ENCODE measurements around the gene MYH13.

The MYH13 gene

DNA sequence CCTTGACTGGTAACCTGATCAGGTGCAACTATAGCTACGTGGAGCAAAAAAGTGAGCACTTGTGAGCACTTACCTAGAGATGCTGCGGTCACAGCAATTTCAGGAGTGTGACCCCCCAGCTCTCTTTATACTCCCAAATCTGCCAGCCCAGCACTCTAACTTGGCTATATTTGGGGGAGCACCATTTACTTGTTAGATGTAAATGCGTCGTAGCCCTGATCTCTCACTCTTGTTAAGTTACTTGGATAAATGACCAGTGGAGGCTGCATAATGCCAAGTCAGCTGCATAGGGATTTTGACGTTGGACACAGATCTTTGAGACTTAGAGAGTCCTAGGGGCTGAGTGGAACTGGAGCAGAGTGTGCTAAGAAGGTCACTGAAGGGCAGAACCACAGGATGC is at the start of gene MYH13:
MYH13 (minus strand) TSS at position 101 of the 400 bp plus-strand sequence. CDS start 8,476 bp downstream, outside the sequence.
- Histone ChIP-seq H3K4me1 (ENCODE audit: insufficient read depth, low read length) (no peaks in the 10 kb centered on the region), H3K9me3 (ENCODE audit: insufficient read depth, low read depth, low read length) (no peaks in the 10 kb centered on the region), H3K27ac (ENCODE audit: low read length) (no peak within 1 kb of the TSS), H3K4me3 (ENCODE audit: low read length) (no peak within 1 kb of the TSS), H3K9ac (ENCODE audit: low read depth, low read length) (no peak within 1 kb of the TSS), H3K36me3 (ENCODE audit: insufficient read depth, low read depth, low read length) (no peaks in the 10 kb centered on the region), H3K27me3 (ENCODE audit: insufficient read depth, low read length) (no peaks in the 10 kb centered on the region)

DNA sequence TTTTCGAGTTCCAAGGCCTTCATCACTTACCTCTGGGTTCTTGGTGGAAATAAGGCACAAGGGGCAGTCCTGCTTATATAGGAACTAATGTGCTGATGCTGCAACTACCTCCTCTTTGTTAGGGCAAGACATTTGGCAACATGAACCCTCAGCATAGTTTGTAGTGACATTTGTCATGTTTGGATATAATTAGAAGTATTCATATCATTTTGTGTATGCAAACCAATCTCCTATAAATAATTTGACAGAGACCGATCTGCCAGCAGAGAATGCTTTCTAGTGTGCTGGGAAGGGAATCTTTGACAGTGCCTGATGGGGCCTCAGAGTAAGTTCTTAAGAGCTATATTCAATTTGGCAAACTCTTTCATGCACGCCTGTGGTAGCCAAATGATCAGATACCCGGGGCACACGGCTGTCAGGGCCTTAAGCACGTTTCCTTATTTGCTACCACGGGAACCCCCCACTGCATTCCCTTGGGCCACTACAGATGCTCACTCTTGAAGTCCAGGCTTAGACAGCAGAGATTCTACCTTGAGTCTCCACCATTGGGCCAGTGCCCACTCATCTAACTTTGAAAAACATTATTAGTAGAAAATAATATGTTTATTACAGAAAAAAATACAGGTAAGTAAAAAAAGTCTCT is 49.2 kb upstream of the MYH13 start, which contains the start of gene MYH8:
MYH8 (minus strand) TSS at position 51 of the 643 bp plus-strand sequence. CDS start 1,723 bp downstream, outside the sequence.
- no peak within 1 kb of the TSS for H3K4me3 ChIP-seq (ENCODE audit: low read length)
- H3K27ac ChIP-seq (ENCODE audit: low read length), result no peak within 1 kb of the TSS
- no peaks in the 10 kb centered on the region for H3K9me3 ChIP-seq (ENCODE audit: insufficient read depth, low read depth, low read length)
- H3K9ac ChIP-seq (ENCODE audit: low read depth, low read length), result no peak within 1 kb of the TSS
- H3K4me1 ChIP-seq (ENCODE audit: insufficient read depth, low read length), result peaks cover 18% of the 10 kb centered on the region
- no peaks in the 10 kb centered on the region for H3K27me3 ChIP-seq (ENCODE audit: insufficient read depth, low read length)
- no peaks in the 10 kb centered on the region for H3K36me3 ChIP-seq (ENCODE audit: insufficient read depth, low read depth, low read length)

DNA sequence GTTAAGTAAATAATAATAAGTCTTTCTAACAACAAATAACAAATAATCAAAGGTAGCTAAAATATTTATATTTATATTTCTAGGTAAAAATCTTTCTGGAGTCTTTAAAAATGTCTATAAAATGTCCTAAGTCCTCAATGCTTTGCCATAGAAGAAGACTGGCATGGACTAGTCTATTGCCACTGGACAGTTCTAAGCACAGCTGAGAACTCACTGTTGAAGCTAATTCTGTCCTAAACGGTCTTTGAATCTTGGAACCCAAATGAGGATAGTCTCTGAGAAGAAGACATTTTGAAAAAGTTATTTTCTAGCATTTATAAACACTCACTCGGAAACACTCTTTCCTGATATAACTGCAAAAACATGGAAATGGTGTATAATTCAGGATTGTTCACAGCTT is 48.4 kb upstream of the MYH13 start:
- H3K9ac ChIP-seq (ENCODE audit: low read depth, low read length), result no peak overlapping the region
- H3K9me3 ChIP-seq (ENCODE audit: insufficient read depth, low read depth, low read length), result no peaks in the 10 kb centered on the region
- no peak overlapping the region for H3K27ac ChIP-seq (ENCODE audit: low read length)
- H3K4me1 ChIP-seq (ENCODE audit: insufficient read depth, low read length), result peaks cover 18% of the 10 kb centered on the region
- H3K4me3 ChIP-seq (ENCODE audit: low read length), result no peak overlapping the region
- H3K36me3 ChIP-seq (ENCODE audit: insufficient read depth, low read depth, low read length), result no peaks in the 10 kb centered on the region
- no peaks in the 10 kb centered on the region for H3K27me3 ChIP-seq (ENCODE audit: insufficient read depth, low read length)

DNA sequence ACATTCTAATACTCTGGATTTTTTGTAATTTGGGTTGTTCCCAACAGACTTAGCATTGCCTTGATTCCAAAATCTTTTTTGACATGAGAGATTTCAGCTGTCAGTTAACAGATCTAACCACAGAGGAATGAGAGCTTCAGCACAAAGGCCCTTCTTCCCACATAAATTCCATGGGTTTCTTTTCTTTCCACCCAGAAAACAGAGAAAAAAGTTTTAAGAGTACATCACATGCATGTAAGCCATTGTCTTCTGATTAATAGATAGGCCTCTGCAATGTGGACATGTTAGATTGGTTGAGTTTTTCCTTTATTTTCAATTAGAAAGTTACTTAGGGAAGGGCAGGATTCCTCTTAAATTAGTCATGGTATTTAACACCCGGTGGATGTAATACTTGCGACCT is 48.0 kb upstream of the MYH13 start:
- no peak overlapping the region for H3K9ac ChIP-seq (ENCODE audit: low read depth, low read length)
- H3K4me3 ChIP-seq (ENCODE audit: low read length), result no peak overlapping the region
- no peaks in the 10 kb centered on the region for H3K27me3 ChIP-seq (ENCODE audit: insufficient read depth, low read length)
- H3K36me3 ChIP-seq (ENCODE audit: insufficient read depth, low read depth, low read length), result no peaks in the 10 kb centered on the region
- H3K27ac ChIP-seq (ENCODE audit: low read length), result no peak overlapping the region
- peaks cover 18% of the 10 kb centered on the region for H3K4me1 ChIP-seq (ENCODE audit: insufficient read depth, low read length)
- no peaks in the 10 kb centered on the region for H3K9me3 ChIP-seq (ENCODE audit: insufficient read depth, low read depth, low read length)

DNA sequence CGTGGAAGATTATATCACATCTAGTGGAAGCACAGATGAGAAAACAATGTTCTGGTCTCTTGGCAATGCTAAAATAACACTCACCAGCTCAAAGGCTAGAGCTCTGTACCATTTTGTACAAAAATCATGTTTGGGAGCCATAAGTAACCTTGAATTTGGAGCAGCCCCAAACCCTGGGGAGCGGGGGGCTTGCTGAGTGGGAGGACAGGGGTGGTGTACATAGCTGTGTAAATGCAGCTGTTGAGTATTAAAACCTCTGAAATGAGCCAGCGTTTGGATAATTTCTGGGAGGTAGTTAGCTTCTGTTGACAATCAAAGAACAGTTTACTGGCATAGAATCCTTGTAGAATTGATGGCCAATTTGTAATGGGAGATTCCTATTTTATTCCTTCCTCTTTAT is 44.6 kb upstream of the MYH13 start:
- no peak overlapping the region for H3K27ac ChIP-seq (ENCODE audit: low read length)
- H3K9ac ChIP-seq (ENCODE audit: low read depth, low read length), result no peak overlapping the region
- no peak overlapping the region for H3K4me3 ChIP-seq (ENCODE audit: low read length)
- H3K27me3 ChIP-seq (ENCODE audit: insufficient read depth, low read length), result no peaks in the 10 kb centered on the region
- H3K4me1 ChIP-seq (ENCODE audit: insufficient read depth, low read length), result peaks cover 18% of the 10 kb centered on the region
- no peaks in the 10 kb centered on the region for H3K36me3 ChIP-seq (ENCODE audit: insufficient read depth, low read depth, low read length)
- H3K9me3 ChIP-seq (ENCODE audit: insufficient read depth, low read depth, low read length), result no peaks in the 10 kb centered on the region

DNA sequence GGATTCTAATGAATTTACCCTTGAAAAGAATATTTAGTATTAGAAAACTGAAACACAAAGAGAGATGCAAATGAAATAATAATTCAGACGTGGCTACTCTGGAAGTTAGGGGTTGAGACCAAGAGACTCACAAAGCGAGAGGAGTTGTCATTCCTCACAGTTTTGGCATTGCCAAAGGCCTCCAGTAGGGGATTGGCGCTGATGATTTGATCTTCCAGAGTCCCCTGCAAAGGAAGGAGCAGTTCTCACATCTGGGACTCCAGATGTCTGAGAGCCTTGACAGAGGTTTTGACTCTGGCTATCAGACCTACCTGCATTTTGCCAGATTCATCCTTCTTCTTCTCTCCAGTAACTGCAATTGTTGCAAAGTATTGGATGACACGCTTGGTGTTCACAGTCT is 42.4 kb upstream of the MYH13 start:
- Histone ChIP-seq H3K36me3 (ENCODE audit: insufficient read depth, low read depth, low read length) (no peaks in the 10 kb centered on the region), H3K4me1 (ENCODE audit: insufficient read depth, low read length) (peaks cover 13% of the 10 kb centered on the region), H3K27me3 (ENCODE audit: insufficient read depth, low read length) (no peaks in the 10 kb centered on the region), H3K4me3 (ENCODE audit: low read length) (no peak overlapping the region), H3K9me3 (ENCODE audit: insufficient read depth, low read depth, low read length) (no peaks in the 10 kb centered on the region), H3K9ac (ENCODE audit: low read depth, low read length) (no peak overlapping the region), H3K27ac (ENCODE audit: low read length) (no peak overlapping the region)

DNA sequence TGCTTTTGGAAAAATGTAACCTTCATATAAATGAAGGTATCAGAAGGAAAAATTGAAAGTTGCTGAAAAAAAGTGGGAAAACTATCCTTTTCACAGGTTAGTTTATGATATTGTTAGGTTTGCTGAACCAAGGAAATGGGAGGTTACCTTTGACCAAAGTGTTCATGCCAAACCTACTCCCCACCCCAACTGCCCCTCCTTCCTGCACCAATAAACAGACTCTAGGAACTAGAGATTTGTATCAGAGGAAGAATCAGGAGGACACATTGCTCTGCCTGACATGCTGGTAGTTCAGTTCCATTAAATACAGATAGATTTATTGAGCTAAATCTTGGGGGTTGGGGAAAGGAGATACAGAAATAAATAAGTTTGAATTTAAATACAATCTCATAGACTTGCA is 30.8 kb upstream of the MYH13 start:
- H3K4me1 ChIP-seq (ENCODE audit: insufficient read depth, low read length), result no peaks in the 10 kb centered on the region
- H3K4me3 ChIP-seq (ENCODE audit: low read length), result no peak overlapping the region
- no peak overlapping the region for H3K27ac ChIP-seq (ENCODE audit: low read length)
- H3K36me3 ChIP-seq (ENCODE audit: insufficient read depth, low read depth, low read length), result no peaks in the 10 kb centered on the region
- no peaks in the 10 kb centered on the region for H3K9me3 ChIP-seq (ENCODE audit: insufficient read depth, low read depth, low read length)
- H3K27me3 ChIP-seq (ENCODE audit: insufficient read depth, low read length), result no peaks in the 10 kb centered on the region
- no peak overlapping the region for H3K9ac ChIP-seq (ENCODE audit: low read depth, low read length)

DNA sequence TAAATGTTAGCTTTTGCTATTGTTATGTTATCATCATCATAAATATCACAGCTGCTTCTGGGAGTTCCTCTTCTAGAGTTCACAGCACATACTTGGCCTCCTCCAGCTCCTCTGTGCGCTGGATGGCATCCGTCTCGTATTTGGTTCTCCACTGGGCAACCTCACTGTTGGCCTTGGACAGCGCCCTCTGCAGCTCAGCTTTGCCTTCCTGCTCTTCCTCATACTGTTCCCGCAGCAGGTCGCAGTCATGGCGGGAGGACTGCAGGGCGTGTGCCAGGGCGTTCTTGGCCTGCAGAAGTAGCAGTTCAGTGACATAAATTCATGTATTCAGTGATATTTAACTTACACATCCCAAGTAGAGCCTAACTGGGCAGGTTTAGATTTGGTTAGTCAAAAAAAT is 25.5 kb upstream of the MYH13 start:
- Histone ChIP-seq H3K27ac (ENCODE audit: low read length) (no peak overlapping the region), H3K36me3 (ENCODE audit: insufficient read depth, low read depth, low read length) (no peaks in the 10 kb centered on the region), H3K27me3 (ENCODE audit: insufficient read depth, low read length) (no peaks in the 10 kb centered on the region), H3K9ac (ENCODE audit: low read depth, low read length) (no peak overlapping the region), H3K4me1 (ENCODE audit: insufficient read depth, low read length) (no peaks in the 10 kb centered on the region), H3K4me3 (ENCODE audit: low read length) (no peak overlapping the region), H3K9me3 (ENCODE audit: insufficient read depth, low read depth, low read length) (no peaks in the 10 kb centered on the region)

DNA sequence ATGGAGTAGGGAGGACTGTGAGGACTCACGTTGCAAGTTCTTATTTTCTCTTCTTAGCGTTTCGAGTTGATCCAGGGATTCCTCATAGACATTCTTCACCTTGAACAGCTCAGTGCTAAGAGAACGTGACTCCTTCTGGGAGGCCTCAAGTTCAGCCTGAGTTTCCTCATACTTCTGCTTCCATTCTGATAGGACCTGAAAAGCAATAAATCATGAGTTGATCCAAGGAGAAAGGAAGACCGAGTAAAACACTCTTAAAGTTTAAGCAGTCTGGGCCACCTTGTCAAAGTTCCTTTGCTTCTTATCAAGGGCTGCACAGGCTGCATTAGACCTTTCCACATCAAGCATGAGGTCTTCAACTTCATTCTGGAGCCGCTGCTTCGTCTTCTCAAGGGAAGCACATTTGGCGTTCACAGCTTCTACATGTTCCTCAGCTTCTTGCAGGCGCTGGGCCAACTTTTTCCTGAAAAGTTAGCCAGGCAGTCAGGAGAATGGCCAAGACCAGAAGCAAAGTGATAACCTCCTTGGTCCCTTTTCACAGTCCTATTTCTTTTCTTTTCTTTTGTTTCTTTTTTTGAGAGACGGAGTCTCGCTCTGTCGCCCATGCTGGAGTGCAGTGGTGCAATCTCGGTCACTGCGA is 23.8 kb upstream of the MYH13 start:
- no peaks in the 10 kb centered on the region for H3K27me3 ChIP-seq (ENCODE audit: insufficient read depth, low read length)
- H3K27ac ChIP-seq (ENCODE audit: low read length), result no peak overlapping the region
- no peak overlapping the region for H3K9ac ChIP-seq (ENCODE audit: low read depth, low read length)
- H3K9me3 ChIP-seq (ENCODE audit: insufficient read depth, low read depth, low read length), result no peaks in the 10 kb centered on the region
- H3K4me3 ChIP-seq (ENCODE audit: low read length), result no peak overlapping the region
- no peaks in the 10 kb centered on the region for H3K4me1 ChIP-seq (ENCODE audit: insufficient read depth, low read length)
- H3K36me3 ChIP-seq (ENCODE audit: insufficient read depth, low read depth, low read length), result no peaks in the 10 kb centered on the region

DNA sequence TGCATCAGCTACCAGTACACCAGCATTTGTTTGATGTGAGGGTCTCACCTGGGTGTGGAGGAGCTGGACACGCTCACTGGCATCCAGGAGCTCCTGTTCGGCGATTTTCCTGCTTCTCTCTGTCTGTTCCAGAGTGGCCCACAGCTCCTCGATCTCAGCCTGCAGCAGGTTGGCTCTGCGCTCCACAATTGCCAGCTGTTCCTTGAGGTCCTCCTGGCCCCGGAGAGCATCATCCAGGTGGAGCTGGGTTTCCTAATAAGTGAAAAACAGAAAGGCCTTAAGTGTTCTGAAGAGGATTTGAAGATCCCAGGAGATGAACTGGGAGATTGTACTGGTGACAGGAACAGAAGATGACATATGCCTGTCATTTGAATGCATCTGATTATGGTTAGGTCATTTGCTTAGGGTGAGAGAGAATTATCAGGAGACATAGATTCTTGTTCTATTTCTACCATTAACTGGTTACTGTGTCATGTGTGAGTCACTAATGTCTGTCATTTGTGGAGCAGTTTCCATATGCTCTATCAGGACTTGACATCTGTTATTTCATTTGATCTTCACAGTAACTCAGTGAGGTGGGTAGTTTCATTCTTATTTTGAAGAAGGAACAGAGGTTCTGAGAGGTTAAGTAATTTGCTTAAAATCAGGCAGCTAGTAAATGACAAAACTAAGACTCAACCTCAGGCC is 21.5 kb upstream of the MYH13 start:
- Histone ChIP-seq H3K4me1 (ENCODE audit: insufficient read depth, low read length) (no peaks in the 10 kb centered on the region), H3K27me3 (ENCODE audit: insufficient read depth, low read length) (no peaks in the 10 kb centered on the region), H3K9ac (ENCODE audit: low read depth, low read length) (no peak overlapping the region), H3K4me3 (ENCODE audit: low read length) (no peak overlapping the region), H3K27ac (ENCODE audit: low read length) (no peak overlapping the region), H3K36me3 (ENCODE audit: insufficient read depth, low read depth, low read length) (no peaks in the 10 kb centered on the region), H3K9me3 (ENCODE audit: insufficient read depth, low read depth, low read length) (no peaks in the 10 kb centered on the region)

DNA sequence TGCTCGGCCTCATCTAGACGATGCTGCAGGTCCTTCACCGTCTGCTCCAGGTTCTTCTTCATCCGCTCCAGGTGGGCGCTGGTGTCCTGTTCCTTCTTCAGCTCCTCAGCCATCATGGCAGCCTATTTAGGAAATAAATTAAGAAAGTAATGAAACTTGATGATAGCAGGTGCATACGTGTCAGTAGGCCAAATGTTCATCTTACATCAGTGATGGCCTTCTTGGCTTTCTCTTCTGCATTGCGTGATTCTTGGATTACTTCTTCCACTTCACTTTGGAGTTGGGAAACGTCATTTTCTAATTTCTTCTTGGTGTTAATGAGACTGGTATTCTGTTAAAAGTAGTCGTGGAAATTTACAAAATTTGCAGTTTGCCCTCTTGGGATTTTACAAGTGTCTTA is 20.1 kb upstream of the MYH13 start:
- no peak overlapping the region for H3K27ac ChIP-seq (ENCODE audit: low read length)
- H3K9me3 ChIP-seq (ENCODE audit: insufficient read depth, low read depth, low read length), result no peaks in the 10 kb centered on the region
- no peak overlapping the region for H3K4me3 ChIP-seq (ENCODE audit: low read length)
- no peak overlapping the region for H3K9ac ChIP-seq (ENCODE audit: low read depth, low read length)
- no peaks in the 10 kb centered on the region for H3K4me1 ChIP-seq (ENCODE audit: insufficient read depth, low read length)
- H3K27me3 ChIP-seq (ENCODE audit: insufficient read depth, low read length), result no peaks in the 10 kb centered on the region
- no peaks in the 10 kb centered on the region for H3K36me3 ChIP-seq (ENCODE audit: insufficient read depth, low read depth, low read length)

DNA sequence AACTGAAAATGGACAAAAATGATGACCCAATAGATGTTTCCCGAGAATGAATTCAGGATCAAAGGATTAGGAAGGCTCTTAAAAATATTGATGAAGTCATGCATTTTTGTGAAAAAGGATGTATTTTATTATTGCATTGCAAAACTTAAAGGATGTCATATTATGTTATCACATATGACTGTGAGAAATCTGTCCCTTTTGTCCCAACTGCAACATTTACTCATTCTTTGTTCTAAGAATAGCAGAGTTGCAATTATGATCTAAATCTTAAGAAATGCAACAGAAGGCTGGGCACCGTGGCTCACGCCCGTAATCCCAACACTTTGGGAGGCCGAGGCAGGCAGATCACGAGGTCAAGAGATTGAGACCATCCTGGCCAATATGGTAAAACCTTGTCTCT is 13.1 kb upstream of the MYH13 start:
- Histone ChIP-seq H3K27ac (ENCODE audit: low read length) (no peak overlapping the region), H3K4me3 (ENCODE audit: low read length) (no peak overlapping the region), H3K9me3 (ENCODE audit: insufficient read depth, low read depth, low read length) (no peaks in the 10 kb centered on the region)

More for the DNA sequence above, 13.1 kb upstream of the MYH13 start:
- no peak overlapping the region for H3K9ac ChIP-seq (ENCODE audit: low read depth, low read length)
- no peaks in the 10 kb centered on the region for H3K4me1 ChIP-seq (ENCODE audit: insufficient read depth, low read length)
- H3K27me3 ChIP-seq (ENCODE audit: insufficient read depth, low read length), result no peaks in the 10 kb centered on the region
- no peaks in the 10 kb centered on the region for H3K36me3 ChIP-seq (ENCODE audit: insufficient read depth, low read depth, low read length)

All from iPS-20b (cell line).